SKM-1 treated with dmso at 0.1 percent for 144 hours (cell line): ENCODE results near the gene TMEM30B.
A peak's percentile ranks its signal among the peaks of the same experiment; 100 is the strongest.
"Not testable (repeated sequence)": the region's sequence is repeated elsewhere in the genome, so short reads cannot be mapped to it uniquely, and the experiment has no call there.

ENCODE experiments used
- DNase-seq: peaks from one replicate; lab custom pipeline; 2025; ENCODE audit not compliant: unreplicated experiment; lab: John Stamatoyannopoulos, UW

Gene TMEM30B

DNA sequence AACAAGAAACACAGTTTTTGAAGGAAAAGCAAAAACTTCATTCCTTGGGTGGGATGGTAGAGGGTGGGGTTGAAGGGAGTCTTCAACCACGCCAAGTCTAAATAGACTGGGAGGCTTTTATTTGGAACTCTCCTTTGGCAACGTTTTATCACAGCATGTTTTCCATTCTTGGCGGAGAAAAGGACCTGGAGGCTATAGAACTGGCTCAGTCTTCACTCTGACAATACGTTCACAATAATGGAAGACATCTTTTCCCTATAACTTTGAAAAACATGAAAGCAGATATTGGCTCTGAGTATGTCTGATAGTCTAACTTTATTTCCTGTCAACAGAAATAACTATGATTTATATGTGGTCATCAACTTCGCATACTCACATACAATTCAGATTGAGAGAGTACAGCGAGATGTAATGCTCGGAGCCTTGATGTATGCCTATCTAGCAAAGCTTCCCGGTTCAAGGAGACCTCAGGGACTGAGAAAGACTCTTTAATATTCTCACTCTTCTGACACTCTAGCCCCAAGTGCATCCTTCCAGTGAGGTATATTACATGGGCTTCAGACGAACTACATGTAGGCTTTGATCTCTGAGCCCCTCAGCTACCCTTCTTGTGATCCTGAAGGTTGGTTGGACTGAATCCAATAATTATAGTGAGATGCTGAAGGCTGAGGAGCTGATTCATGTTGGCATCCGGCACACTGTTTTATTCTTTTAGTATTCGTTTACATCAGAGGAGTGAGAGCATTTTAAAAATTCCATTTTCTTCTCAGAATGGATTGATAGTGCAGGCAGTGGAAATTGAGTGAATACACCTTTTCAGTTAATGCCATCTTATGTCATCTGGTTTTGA is 14.0 kb downstream of the TMEM30B start:
- DNase-seq = no peak

DNA sequence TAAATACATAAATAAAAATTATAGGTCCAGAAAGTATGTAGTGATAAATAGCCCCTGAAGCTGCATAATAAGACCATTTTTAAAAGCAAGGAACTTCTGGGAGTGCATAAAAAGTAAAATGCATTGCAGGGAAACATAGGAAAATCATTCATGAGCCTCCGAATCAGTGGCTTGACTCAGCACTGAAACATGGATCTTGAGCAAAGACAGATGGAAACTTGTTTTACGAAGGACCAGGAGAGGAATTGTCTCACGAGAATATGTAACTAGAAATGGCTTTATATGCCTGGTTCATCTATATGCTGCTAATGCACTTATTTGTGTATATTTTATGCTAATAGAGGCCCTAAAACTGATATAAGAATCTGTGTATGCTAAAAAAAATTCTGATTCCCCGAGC is 14.7 kb downstream of the TMEM30B start:
- no peak for DNase-seq

GRCh38 chr14:61264651-61265050 is 16.5 kb downstream of the TMEM30B start:
- DNase-seq = no peak

DNA sequence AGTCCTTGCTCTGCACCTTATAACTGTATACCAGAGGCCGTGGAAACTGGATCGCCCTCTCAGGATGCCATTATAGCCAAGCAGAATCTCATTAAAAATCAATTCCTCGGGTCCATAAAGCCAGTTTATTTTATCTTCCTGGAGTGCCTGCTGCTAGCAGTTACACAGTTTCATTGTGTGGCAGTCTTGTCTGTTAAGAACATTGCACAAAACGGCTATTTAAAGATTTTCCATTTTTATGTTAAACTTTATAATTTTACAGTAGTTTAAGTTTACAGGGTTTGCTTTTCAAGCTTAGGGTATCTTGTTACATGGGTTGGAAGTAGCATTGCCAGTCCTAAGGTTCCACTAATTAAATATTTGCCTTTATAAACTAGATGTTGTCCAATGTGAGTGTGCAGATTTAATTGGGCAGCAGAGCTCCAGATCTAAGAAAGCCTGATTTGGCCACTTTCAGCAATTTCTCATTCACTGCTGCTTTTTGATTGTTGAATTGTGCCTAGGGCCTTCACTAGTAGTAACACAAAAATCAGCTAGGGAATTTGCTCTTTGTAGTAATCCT is 17.0 kb downstream of the TMEM30B start:
- DNase-seq = no peak

DNA sequence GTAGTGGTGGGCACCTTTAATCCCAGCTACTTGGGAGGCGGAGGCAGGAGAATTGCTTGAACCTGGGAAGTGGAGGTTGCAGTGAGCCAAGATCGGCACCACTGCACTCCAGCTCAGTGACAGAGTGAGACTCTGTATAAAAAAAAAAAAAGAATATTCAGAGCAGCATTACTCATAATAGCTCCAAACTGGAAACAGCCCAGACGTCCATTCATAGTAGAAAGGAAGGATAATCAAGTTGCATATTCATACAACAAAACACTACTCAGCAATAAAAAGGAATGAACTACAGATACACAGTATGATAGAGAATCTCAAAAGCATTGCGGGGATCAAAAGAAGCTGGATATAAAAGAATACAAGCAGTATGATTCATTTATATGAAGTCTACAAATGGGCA is 19.1 kb downstream of the TMEM30B start:
- DNase-seq = no peak

- no peak for DNase-seq
Measured at GRCh38 chr14:61260939-61261776, 20.0 kb downstream of the TMEM30B start.

- DNase-seq = no peak
Measured at GRCh38 chr14:61258985-61259384, 22.2 kb downstream of the TMEM30B start.

DNA sequence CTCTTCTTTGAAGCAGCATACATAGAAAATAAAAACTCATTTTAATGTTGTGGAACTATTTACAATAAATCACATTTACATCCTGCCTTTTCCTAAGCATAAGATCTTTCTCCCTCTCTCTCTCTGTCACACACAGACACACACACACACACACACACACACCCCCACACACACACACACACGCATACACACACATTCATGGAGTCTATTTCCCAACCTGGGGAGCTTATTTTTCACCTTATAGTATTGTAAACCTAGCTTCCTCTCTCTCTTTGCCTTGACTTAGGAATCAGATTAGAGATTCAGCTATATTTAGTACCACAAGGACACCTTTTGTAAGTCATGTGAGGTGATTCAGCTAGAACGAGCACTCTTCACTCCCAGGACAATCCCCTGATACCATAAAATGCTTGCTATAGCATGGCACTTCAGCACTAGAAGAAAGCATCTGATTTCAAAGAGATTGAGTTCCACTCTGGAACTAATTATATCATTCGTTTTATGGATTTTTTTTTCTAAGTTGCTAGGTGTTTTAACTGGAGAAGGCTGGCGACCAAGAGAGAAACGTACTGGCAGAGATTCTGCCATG is 23.6 kb downstream of the TMEM30B start:
- no peak for DNase-seq

DNA sequence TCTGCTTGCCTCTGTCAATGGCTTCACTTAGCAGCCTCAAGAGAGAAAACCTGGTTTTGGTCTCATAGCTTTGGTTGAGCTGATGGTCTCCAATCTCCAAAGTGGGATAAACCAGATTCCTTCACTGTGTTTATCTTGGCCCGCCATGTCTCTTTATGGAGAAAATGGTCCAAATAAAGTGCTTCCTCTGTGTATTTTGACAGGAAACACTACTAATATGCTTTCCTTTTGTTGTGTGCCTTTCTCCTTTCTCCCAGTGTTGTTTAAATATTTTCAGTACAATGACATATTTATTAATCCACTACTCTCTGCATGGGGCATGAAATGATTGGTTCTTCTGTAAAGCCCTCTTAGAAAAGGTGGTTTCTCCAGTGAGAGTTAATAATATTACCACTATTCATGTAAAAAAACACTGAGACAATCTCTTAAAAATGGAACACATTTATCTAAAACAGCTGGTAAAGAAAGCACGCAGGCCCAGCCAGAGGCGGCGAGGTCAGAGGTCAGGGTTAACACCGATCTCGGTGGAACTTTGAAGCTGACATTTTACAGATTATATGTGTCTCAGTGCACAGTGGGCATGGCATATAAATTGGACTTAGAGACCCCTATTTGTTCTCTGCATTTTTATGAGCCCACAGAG is 24.2 kb downstream of the TMEM30B start:
- DNase-seq = no peak

DNA sequence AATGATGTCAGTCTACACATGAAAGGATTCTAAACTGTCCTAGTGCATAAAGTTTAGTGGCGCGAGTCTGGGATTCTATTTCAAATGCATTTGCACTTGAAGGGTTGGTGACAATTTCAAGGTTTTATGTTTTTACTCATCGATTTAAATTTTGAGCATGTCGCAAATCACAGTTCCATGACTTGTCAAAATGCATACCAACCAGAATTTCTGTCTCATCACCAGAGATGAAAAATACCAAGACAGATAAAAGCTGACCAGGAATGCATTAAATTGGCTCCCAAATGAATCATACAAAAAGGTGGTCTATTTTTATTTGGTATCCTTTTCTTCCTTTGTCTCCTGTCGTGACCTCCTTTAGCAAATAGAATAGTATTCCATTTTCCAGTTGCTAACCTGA is 25.2 kb downstream of the TMEM30B start:
- no peak for DNase-seq

DNA sequence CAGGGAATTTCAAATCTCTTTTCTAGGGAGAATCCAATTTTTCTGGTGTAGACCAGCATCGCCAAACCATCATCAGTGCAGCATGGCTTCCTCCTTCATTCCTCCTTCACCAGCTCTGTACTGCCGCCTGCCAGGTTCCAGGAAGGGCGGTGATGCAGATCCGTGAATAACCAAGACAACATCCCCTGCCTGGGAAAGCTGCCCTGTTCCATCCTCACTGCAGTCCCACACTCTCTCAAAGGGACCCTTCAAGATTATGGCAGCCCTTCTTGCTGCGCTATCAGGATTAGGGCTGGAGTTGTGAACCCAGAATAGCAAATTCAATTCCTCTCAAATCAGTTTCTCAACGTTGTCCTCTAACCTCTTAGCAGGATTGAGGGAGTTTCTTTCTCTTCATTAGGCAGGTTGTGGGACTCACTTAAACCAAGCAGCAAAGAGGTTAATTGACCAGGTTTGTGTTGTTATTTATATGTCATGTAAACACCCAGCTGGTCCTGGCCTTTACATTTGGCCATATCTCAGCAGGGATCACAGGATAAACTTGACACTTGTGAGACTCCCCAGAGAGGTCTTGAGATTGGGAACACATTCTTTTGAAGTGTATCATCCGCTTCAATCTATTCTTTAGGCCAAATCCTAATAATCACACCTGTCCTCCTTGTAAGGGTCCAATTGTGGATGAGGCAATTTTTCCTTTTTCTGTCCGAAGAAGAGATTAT is 26.2 kb downstream of the TMEM30B start:
- DNase-seq = no peak

- peak; percentile 2 for DNase-seq
Measured at GRCh38 chr14:61253064-61253738, 27.9 kb downstream of the TMEM30B start.

- DNase-seq = peak; percentile 67
Measured at GRCh38 chr14:61252369-61253063, 28.6 kb downstream of the TMEM30B start.

DNA sequence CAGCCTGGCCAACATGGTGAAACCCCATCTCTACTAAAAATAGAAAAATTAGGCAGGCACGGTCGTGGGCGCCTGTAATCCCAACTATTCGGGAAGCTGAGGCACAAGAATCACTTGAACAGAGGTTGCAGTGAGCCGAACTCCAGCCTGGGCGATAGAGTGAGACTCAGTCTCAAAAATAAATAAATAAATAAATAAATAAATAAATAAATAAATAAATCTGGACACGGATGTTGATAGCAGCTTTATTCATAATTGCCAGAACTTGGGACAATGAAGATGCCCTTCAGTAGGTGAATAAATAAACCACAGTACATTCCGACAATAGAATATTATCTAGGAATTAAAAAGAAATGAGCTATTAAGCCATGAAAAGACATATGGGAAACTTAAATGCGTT is 31.1 kb downstream of the TMEM30B start:
- no peak for DNase-seq

DNA sequence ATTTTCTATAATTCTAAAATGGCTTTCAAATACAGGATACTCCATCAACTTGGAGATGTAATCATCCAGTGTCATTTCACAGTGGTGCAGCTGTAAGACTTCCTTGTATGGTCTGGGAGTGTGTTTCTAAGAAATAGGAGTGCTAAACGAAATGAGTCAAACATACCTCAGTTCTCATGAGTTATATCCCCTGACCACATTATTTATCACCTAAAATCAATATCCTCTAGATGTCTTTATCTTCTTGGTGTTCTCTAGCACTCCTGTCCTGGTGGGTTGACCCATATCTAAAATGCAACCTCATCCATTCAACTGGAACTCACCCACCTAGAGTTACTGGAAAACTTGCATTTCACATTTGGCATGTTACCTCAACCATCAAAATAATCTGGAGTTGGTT is 33.2 kb downstream of the TMEM30B start:
- no peak for DNase-seq

GRCh38 chr14:61246721-61247120 is 34.4 kb downstream of the TMEM30B start:
- no peak for DNase-seq

GRCh38 chr14:61244009-61244408 is 37.1 kb downstream of the TMEM30B start:
- no peak for DNase-seq

- no peak for DNase-seq
Measured at GRCh38 chr14:61240206-61240605, 40.9 kb downstream of the TMEM30B start.

DNA sequence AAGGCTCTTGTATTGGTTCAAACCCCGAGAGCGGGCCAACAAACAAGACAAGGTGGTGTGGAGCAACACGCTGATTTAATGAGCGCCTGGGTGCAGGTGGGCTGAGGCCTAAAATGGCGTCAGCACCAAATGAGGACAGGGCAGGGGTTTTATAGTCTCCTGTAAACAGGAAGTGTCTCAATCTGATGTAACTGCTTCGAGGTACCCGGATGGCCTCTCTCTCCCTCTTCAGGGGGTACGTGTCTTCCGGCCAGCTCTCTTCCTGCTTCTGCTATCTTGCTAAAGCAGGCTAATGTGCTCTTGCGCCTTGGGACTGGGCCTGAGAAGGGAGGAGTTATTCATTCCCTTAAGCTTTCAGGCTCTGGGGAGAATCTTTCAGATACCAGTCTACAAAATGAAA is 41.9 kb downstream of the TMEM30B start:
- not testable (repeated sequence) for DNase-seq
